ENCODE measurements around the gene IL5.

- TF ChIP-seq POLR2A (IDR thresholded peaks at IDR 0.05; ENCODE audit: low read depth) (no peak), CTCF (IDR thresholded peaks at IDR 0.05) (no peak), EP300 (IDR thresholded peaks at IDR 0.05) (no peak)
These were observed 12.4 kb downstream of the IL5 start for GRCh38 chr5:132530946-132531345.
